Glutamatergic neuron (in vitro differentiated cells): ENCODE results near the gene CORO2A. TPM values are rescaled to one million over a fixed set of nuclear protein-coding genes. Genes with fewer than 3 reads are reported as not detected.

Experiments used
- DNase-seq: peaks from one replicate; pipeline ENCODE4 v3.0.0; 2022
- H3K27ac Mint-ChIP-seq: one replicate; pipeline ENCODE4 v1.8.0; 2020; ENCODE audit warnings: mild to moderate bottlenecking, mixed read lengths, inconsistent platforms; ENCODE audit not compliant: unreplicated experiment
- H3K27me3 Mint-ChIP-seq: one replicate; pipeline ENCODE4 v1.8.0; 2020; ENCODE audit warnings: mild to moderate bottlenecking, moderate library complexity, mixed read lengths, inconsistent platforms; ENCODE audit not compliant: unreplicated experiment
- H3K36me3 Mint-ChIP-seq: one replicate; pipeline ENCODE4 v1.8.0; 2020; ENCODE audit warnings: mild to moderate bottlenecking, mixed read lengths, inconsistent platforms; ENCODE audit not compliant: unreplicated experiment
- H3K4me1 Mint-ChIP-seq: one replicate; pipeline ENCODE4 v1.8.0; 2020; ENCODE audit warnings: mild to moderate bottlenecking, low read depth, mixed read lengths, inconsistent platforms; ENCODE audit not compliant: unreplicated experiment
- H3K4me3 Mint-ChIP-seq: one replicate; pipeline ENCODE4 v1.8.0; 2020; ENCODE audit warnings: mild to moderate bottlenecking, mixed read lengths, inconsistent platforms; ENCODE audit not compliant: unreplicated experiment
- H3K9me3 Mint-ChIP-seq: one replicate; pipeline ENCODE4 v1.8.0; 2020; ENCODE audit warnings: mild to moderate bottlenecking, moderate library complexity, mixed read lengths, inconsistent platforms; ENCODE audit not compliant: unreplicated experiment
- CTCF ChIP-seq: fragments of 200-600 bp; sonication (generic); IDR thresholded peaks from one replicate; pipeline ENCODE4 v1.5.0; 2021; ENCODE audit not compliant: partially characterized antibody, unreplicated experiment
- total RNA-seq: library from RNA; stranded (reverse); fragmentation: NEBNext Ultra II Directional; extraction: Animal tissue kit (Norgen Biotek cat#: 25700); gene quantifications from one replicate; pipeline ENCODE4 v1.2.1, GENCODE V29; 2021; ENCODE audit not compliant: unreplicated experiment

CORO2A gene
- total RNA-seq, 1 donor from 2014 or later, result 23.9 TPM

- Mint-ChIP-seq H3K27ac (no peak overlapping the region), H3K4me1 (peaks cover 8% of the 10 kb centered on the region), H3K27me3 (peaks cover 4% of the 10 kb centered on the region), H3K36me3 (no peaks in the 10 kb centered on the region), H3K9me3 (peaks cover 3% of the 10 kb centered on the region), H3K4me3 (no peak overlapping the region)
- DNase-seq, result no peak
- no peak for TF ChIP-seq CTCF
Measured at GRCh38 chr9:98195671-98196070, 3.2 kb upstream of the CORO2A start.

- Mint-ChIP-seq H3K27me3 (peaks cover 8% of the 10 kb centered on the region), H3K9me3 (peaks cover 8% of the 10 kb centered on the region), H3K4me1 (peaks cover 8% of the 10 kb centered on the region), H3K36me3 (no peaks in the 10 kb centered on the region), H3K4me3 (peak overlapping the region; percentile 86), H3K27ac (peak overlapping the region; percentile 88)
- no peak for DNase-seq
- TF ChIP-seq CTCF, result no peak
Measured at GRCh38 chr9:98193336-98193944, 1.0 kb upstream of the CORO2A start.

GRCh38 chr9:98191671-98192502 is 550 bp downstream of the CORO2A start:
- Mint-ChIP-seq H3K4me1 (peaks cover 11% of the 10 kb centered on the region), H3K27ac (no peak overlapping the region), H3K9me3 (peaks cover 8% of the 10 kb centered on the region), H3K4me3 (peak overlapping the region; percentile 78), H3K36me3 (no peaks in the 10 kb centered on the region), H3K27me3 (peaks cover 8% of the 10 kb centered on the region)
- peak; percentile 61 for DNase-seq
- no peak for TF ChIP-seq CTCF

GRCh38 chr9:98191181-98191608 is 1.2 kb downstream of the CORO2A start:
- peaks cover 11% of the 10 kb centered on the region for H3K4me1 Mint-ChIP-seq
- H3K36me3 Mint-ChIP-seq, result no peaks in the 10 kb centered on the region
- peaks cover 9% of the 10 kb centered on the region for H3K27me3 Mint-ChIP-seq
- H3K27ac Mint-ChIP-seq, result no peak overlapping the region
- TF ChIP-seq CTCF, result no peak
- DNase-seq, result no peak
- H3K9me3 Mint-ChIP-seq, result peaks cover 10% of the 10 kb centered on the region
- H3K4me3 Mint-ChIP-seq, result peak overlapping the region; percentile 78

- no peak for DNase-seq
- Mint-ChIP-seq H3K27ac (no peak overlapping the region), H3K36me3 (no peaks in the 10 kb centered on the region), H3K27me3 (peaks cover 9% of the 10 kb centered on the region), H3K4me3 (no peak overlapping the region), H3K4me1 (peaks cover 11% of the 10 kb centered on the region), H3K9me3 (peaks cover 10% of the 10 kb centered on the region)
- no peak for TF ChIP-seq CTCF
Measured at GRCh38 chr9:98190757-98191105, 1.7 kb downstream of the CORO2A start.
